WTC11 (cell line): Measurements from ENCODE around the gene SCAI. TPM values are rescaled to one million over a fixed set of nuclear protein-coding genes. Genes with fewer than 3 reads are reported as not detected.
"Not testable (repeated sequence)": the region's sequence is repeated elsewhere in the genome, so short reads cannot be mapped to it uniquely, and the experiment has no call there.

Source experiments
- ATAC-seq: fragments of 200-7000 bp; cut with Tn5 transposase; 2 replicates; pipeline ENCODE4 v1.10.0; 2021; ENCODE audit warnings: mild to moderate bottlenecking, moderate library complexity
- CTCF ChIA-PET: fragments of 300-600 bp; sonication (Branson Sonifier 250); formaldehyde crosslinking; loops from one replicate; lab custom pipeline; 2021; ENCODE audit warnings: antibody characterized with exemption; lab: Charles Lee
- POLR2A ChIA-PET: fragments of 350-600 bp; sonication (Branson Sonifier 250); formaldehyde crosslinking; loops from one replicate; lab custom pipeline; 2021; ENCODE audit warnings: antibody characterized with exemption; lab: Charles Lee
- DNase-seq: peaks from one replicate; pipeline ENCODE4 v3.0.0; 2021; ENCODE audit warnings: low spot score
- H3K27ac Mint-ChIP-seq: 2 replicates; pipeline ENCODE4 v1.8.0; 2021; ENCODE audit warnings: mixed read lengths
- H3K27me3 Mint-ChIP-seq: 2 replicates; pipeline ENCODE4 v1.8.0; 2021; ENCODE audit warnings: low read depth, mild to moderate bottlenecking, moderate library complexity, mixed read lengths
- H3K36me3 Mint-ChIP-seq: 2 replicates; pipeline ENCODE4 v1.8.0; 2021; ENCODE audit warnings: mixed read lengths
- H3K4me1 Mint-ChIP-seq: 2 replicates; pipeline ENCODE4 v1.8.0; 2022; ENCODE audit warnings: mixed read lengths
- H3K4me3 Mint-ChIP-seq: 2 replicates; pipeline ENCODE4 v1.8.0; 2021; ENCODE audit warnings: mild to moderate bottlenecking, moderate library complexity, mixed read lengths
- H3K9me3 Mint-ChIP-seq: 2 replicates; pipeline ENCODE4 v1.8.0; 2021; ENCODE audit warnings: mixed read lengths
- ATF2 ChIP-seq: sonication (generic); formaldehyde crosslinking; IDR thresholded peaks from 2 replicates; pipeline ENCODE4 v1.8.1; 2022; ENCODE audit warnings: low read depth, missing genetic modification reagents, borderline replicate concordance
- ATF3 ChIP-seq: sonication (generic); formaldehyde crosslinking; conservative IDR thresholded peaks from 2 replicates; pipeline ENCODE4 v1.8.1; 2022; ENCODE audit warnings: mild to moderate bottlenecking, missing genetic modification reagents
- E2F5 ChIP-seq: sonication (generic); formaldehyde crosslinking; IDR thresholded peaks from 2 replicates; pipeline ENCODE4 v1.8.1; 2022; ENCODE audit warnings: mild to moderate bottlenecking, moderate library complexity, missing genetic modification reagents
- ESRRA ChIP-seq: sonication (generic); formaldehyde crosslinking; IDR thresholded peaks from 2 replicates; pipeline ENCODE4 v1.8.1; 2022; ENCODE audit warnings: mild to moderate bottlenecking, missing genetic modification reagents, borderline replicate concordance
- FOXJ3 ChIP-seq: sonication (generic); formaldehyde crosslinking; IDR thresholded peaks from 2 replicates; pipeline ENCODE4 v1.9.0; 2021; ENCODE audit warnings: missing genetic modification reagents, mild to moderate bottlenecking, borderline replicate concordance
- HMGXB4 ChIP-seq: sonication (generic); formaldehyde crosslinking; IDR thresholded peaks from 2 replicates; pipeline ENCODE4 v1.8.1; 2023; ENCODE audit warnings: mild to moderate bottlenecking, moderate library complexity, missing genetic modification reagents
- NR2C2 ChIP-seq: sonication (generic); formaldehyde crosslinking; IDR thresholded peaks from 2 replicates; pipeline ENCODE4 v1.8.0; 2022; ENCODE audit warnings: mild to moderate bottlenecking, missing genetic modification reagents
- PRRX2 ChIP-seq: fragments of 250-450 bp; sonication (Bioruptor Pico); IDR thresholded peaks from 2 replicates; pipeline ENCODE4 v1.8.0; 2021; ENCODE audit warnings: mild to moderate bottlenecking
- RELA ChIP-seq: sonication (generic); formaldehyde crosslinking; IDR thresholded peaks from 2 replicates; pipeline ENCODE4 v1.8.1; 2022; ENCODE audit warnings: missing genetic modification reagents, mild to moderate bottlenecking, borderline replicate concordance
- SMAD3 ChIP-seq: sonication (generic); formaldehyde crosslinking; IDR thresholded peaks from 2 replicates; pipeline ENCODE4 v1.8.0; 2022; ENCODE audit warnings: missing genetic modification reagents, mild to moderate bottlenecking, borderline replicate concordance
- SOX15 ChIP-seq: fragments of 250-450 bp; sonication (Bioruptor Pico); IDR thresholded peaks from 2 replicates; pipeline ENCODE4 v1.9.0; 2021; ENCODE audit warnings: mild to moderate bottlenecking
- SP1 ChIP-seq: sonication (generic); formaldehyde crosslinking; conservative IDR thresholded peaks from 2 replicates; pipeline ENCODE4 v1.8.1; 2022; ENCODE audit warnings: missing genetic modification reagents
- ZBTB21 ChIP-seq: sonication (generic); formaldehyde crosslinking; IDR thresholded peaks from 2 replicates; pipeline ENCODE4 v1.8.1; 2023; ENCODE audit warnings: mild to moderate bottlenecking, missing genetic modification reagents, borderline replicate concordance
- ZNF121 ChIP-seq: sonication (generic); formaldehyde crosslinking; IDR thresholded peaks from 2 replicates; pipeline ENCODE4 v1.8.0; 2023; ENCODE audit warnings: missing genetic modification reagents
- total RNA-seq: library from RNA; stranded (reverse); gene quantifications from 3 replicates; pipeline ENCODE4 v1.2.3, GENCODE V29; 2021
- TF ChIP-seq, protein P1 (sequence below): sonication (generic); formaldehyde crosslinking; IDR thresholded peaks from 2 replicates; pipeline ENCODE4 v1.8.1; 2023; ENCODE audit warnings: mild to moderate bottlenecking, missing genetic modification reagents

SCAI gene
- total RNA-seq, 1 experiment from 2014 or later, result 20.4 TPM

- no peak for TF ChIP-seq ESRRA
- no peak for TF ChIP-seq HMGXB4 (CRISPR knock-in tag)
- TF ChIP-seq E2F5 (CRISPR knock-in tag), result no peak
Measured at GRCh38 chr9:125172031-125172755, 28.9 kb upstream of the SCAI start (continued).

- ChIA-PET CTCF (no interaction called here), POLR2A (no interaction called here)
- Mint-ChIP-seq H3K36me3 (peaks cover 17% of the 10 kb centered on the region), H3K4me1 (no peaks in the 10 kb centered on the region), H3K27ac (no peak overlapping the region), H3K27me3 (no peaks in the 10 kb centered on the region), H3K4me3 (no peak overlapping the region), H3K9me3 (no peaks in the 10 kb centered on the region)
- DNase-seq (no peak), ATAC-seq (no peak)
- TF ChIP-seq HMGXB4 (CRISPR knock-in tag) (no peak), ATF3 (CRISPR knock-in tag) (no peak), NR2C2 (CRISPR knock-in tag) (no peak), RELA (CRISPR knock-in tag) (no peak), ATF2 (no peak), SMAD3 (no peak), SP1 (CRISPR knock-in tag) (no peak), ZBTB21 (CRISPR knock-in tag) (no peak)
Measured at GRCh38 chr9:125169895-125170294, 26.6 kb upstream of the SCAI start.

DNA sequence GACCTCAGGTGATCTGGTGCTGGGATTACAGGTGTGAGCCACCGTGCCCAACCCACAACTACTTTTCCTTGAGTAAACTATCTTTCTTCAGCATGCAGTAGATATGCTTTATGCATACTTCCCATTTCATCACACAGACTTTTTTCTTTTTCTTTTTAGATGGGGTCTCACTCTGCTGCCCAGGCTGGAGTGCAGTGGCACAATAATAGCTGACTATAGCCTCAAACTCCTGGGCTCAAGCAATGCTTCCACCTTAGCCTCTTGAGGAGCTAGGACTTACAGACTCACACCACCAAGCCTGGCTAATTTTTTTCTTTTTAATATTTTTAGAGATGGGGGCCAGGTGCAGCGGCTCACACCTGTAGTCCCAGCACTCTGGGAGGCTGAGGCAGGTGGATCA lies 23.4 kb upstream of the SCAI start:
- Mint-ChIP-seq H3K27me3 (no peaks in the 10 kb centered on the region), H3K27ac (no peak overlapping the region), H3K4me1 (no peaks in the 10 kb centered on the region), H3K9me3 (no peaks in the 10 kb centered on the region)
- POLR2A ChIA-PET, result interaction anchor here (0.7 kb wide), 1 partner anchor 361 kb away, joined by 3 read pairs; no protein-coding TSS in a partner anchor
- no peak for DNase-seq
- TF ChIP-seq SOX15 (CRISPR knock-in tag) (no peak), FOXJ3 (CRISPR knock-in tag) (no peak), ESRRA (no peak), PRRX2 (CRISPR knock-in tag) (no peak), ZNF121 (CRISPR knock-in tag) (peak; percentile 62; the same call in 1 of the 2 replicates)
- TF ChIP-seq, protein P1, sequence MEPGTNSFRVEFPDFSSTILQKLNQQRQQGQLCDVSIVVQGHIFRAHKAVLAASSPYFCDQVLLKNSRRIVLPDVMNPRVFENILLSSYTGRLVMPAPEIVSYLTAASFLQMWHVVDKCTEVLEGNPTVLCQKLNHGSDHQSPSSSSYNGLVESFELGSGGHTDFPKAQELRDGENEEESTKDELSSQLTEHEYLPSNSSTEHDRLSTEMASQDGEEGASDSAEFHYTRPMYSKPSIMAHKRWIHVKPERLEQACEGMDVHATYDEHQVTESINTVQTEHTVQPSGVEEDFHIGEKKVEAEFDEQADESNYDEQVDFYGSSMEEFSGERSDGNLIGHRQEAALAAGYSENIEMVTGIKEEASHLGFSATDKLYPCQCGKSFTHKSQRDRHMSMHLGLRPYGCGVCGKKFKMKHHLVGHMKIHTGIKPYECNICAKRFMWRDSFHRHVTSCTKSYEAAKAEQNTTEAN, result no peak
- TF ChIP-seq, all 79 proteins: peak for 1
- Mint-ChIP-seq H3K36me3 (peaks cover 17% of the 10 kb centered on the region), H3K4me3 (no peak overlapping the region)
- ATAC-seq, result no peak
- CTCF ChIA-PET, result no interaction called here

DNA sequence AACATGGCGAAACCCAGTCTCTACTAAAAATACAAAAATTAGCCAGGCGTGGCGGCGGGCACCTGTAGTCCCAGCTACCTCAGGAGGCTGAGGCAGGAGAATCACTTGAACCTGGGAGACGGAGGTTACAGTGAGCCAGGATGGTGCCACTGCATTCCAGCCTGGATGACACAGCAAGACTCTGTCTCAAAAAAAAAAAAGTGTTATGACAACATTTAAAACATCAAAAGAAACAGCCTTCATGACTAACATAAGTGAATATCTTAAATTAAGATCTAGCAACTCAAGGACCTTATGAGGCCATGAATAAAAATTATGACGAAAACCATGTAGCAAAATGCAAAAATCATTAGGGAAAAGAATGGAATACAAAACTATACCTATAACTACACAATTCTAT lies 19.6 kb upstream of the SCAI start:
- ATAC-seq, H3K27me3 Mint-ChIP-seq, H3K9me3 Mint-ChIP-seq, POLR2A ChIA-PET, H3K27ac Mint-ChIP-seq, H3K4me3 Mint-ChIP-seq, H3K4me1 Mint-ChIP-seq, DNase-seq: not testable (repeated sequence)
- CTCF ChIA-PET, result interaction anchor here (0.7 kb wide), 1 partner anchor 28 kb away, joined by 4 read pairs; no protein-coding TSS in a partner anchor
- H3K36me3 Mint-ChIP-seq, result peaks cover 12% of the 10 kb centered on the region
